Uterus (tissue), 4 donors: ENCODE results near the gene NR1I3. TPM values are rescaled to one million over a fixed set of nuclear protein-coding genes. Genes with fewer than 3 reads are reported as not detected.

Experiments
- DNase-seq, 2 donors: peaks; one replicate each; pipeline ENCODE4 v3.0.0-alpha.2; 2019 to 2020
- H3K27ac ChIP-seq, 2 donors: fragments of 200-600 bp; sonication (generic); 1 replicate in 1 of 2; 2 replicates in 1 of 2; pipeline ENCODE4 v1.5.1; 2016 to 2018
- H3K27me3 ChIP-seq, 2 donors: fragments of 200-600 bp; sonication (generic); one replicate each; pipeline ENCODE4 v1.5.1; 2018 to 2019; ENCODE audit warnings: control low read depth in 1 of 2
- H3K36me3 ChIP-seq, 2 donors: fragments of 200-600 bp; sonication (generic); one replicate each; pipeline ENCODE4 v1.5.1; 2019; ENCODE audit warnings: control low read depth in 1 of 2
- H3K4me1 ChIP-seq, 2 donors: fragments of 200-600 bp; sonication (generic); one replicate each; pipeline ENCODE4 v1.5.1; 2018 to 2019; ENCODE audit warnings: control low read depth in 1 of 2
- H3K4me3 ChIP-seq, 2 donors: fragments of 200-600 bp; sonication (generic); 1 replicate in 1 of 2; 2 replicates in 1 of 2; pipeline ENCODE4 v1.5.1; 2018 to 2019; ENCODE audit warnings: mild to moderate bottlenecking in 1 of 2
- H3K9me3 ChIP-seq, 2 donors: fragments of 200-600 bp; sonication (generic); one replicate each; pipeline ENCODE4 v1.5.1; 2019; ENCODE audit warnings: control low read depth in 1 of 2
- CTCF ChIP-seq, 4 experiments: fragments of 200-600 bp in 2 of 4; fragments of 450-650 bp in 2 of 4; sonication (generic) in 2 of 4; IDR thresholded peaks; one replicate each; pipeline ENCODE4 v1.5.1; 2016 to 2019; ENCODE audit warnings: antibody characterized with exemption in 4 of 4, mild to moderate bottlenecking in 2 of 4, moderate library complexity in 1 of 4
- POLR2A ChIP-seq, 2 donors: fragments of 450-650 bp; IDR thresholded peaks; one replicate each; pipeline ENCODE4 v1.6.1; 2016; ENCODE audit warnings: antibody characterized with exemption in 2 of 2, mild to moderate bottlenecking in 1 of 2, moderate library complexity in 1 of 2
- intact Hi-C: fragments of 100-400 bp; cut with DNase I; formaldehyde crosslinking; loops from one replicate; pipeline ENCODE4 v1.15.1; 2023; ENCODE audit warnings: low total_unique reads
- total RNA-seq, 4 donors: library from RNA; depleted of rRNA in 3 of 4; stranded (reverse); fragments of >200 nt in 3 of 4; gene quantifications; one replicate each; pipeline versions ENCODE4 v1.1.0 to v1.2.4, GENCODE V29; 2014 to 2023
- donor health status: DM: yes; HTN: yes; CAD: no.

NR1I3 gene
- total RNA-seq, 4 donors from 2014 or later: not detected

GRCh38 chr1:161198897-161199431 lies 39.0 kb downstream of the NR1I3 start, which contains the start of gene ADAMTS4:
ADAMTS4 (minus strand) TSS chr1:161199054; CDS start chr1:161198627, 427 bp downstream.
- no peaks in the 10 kb centered on the region for H3K27me3 ChIP-seq
- intact Hi-C loops: no loop called here
- no peaks in the 10 kb centered on the region for H3K36me3 ChIP-seq
- H3K4me3 ChIP-seq: peak within 1 kb of the TSS; percentile 18 to 40
- H3K4me1 ChIP-seq: peaks cover 23 to 31% of the 10 kb centered on the region in 2 donors
- no peaks in the 10 kb centered on the region for H3K9me3 ChIP-seq
- H3K27ac ChIP-seq: peak within 1 kb of the TSS; percentile 98 to 99
- TF ChIP-seq POLR2A (IDR thresholded peaks at IDR 0.05) (peak; percentile 57), CTCF (IDR thresholded peaks at IDR 0.05) (no peak)
- peak; percentile 83 to 92 for DNase-seq

GRCh38 chr1:161198194-161198896 lies 39.7 kb downstream of the NR1I3 start:
- H3K4me1 ChIP-seq: peaks cover 23 to 31% of the 10 kb centered on the region in 2 donors

GRCh38 chr1:161197560-161198193 lies 40.3 kb downstream of the NR1I3 start:
- H3K36me3 ChIP-seq: no peaks in the 10 kb centered on the region
- DNase-seq: no peak
- H3K27me3 ChIP-seq: no peaks in the 10 kb centered on the region
- peak overlapping the region; percentile 98 to 99 for H3K27ac ChIP-seq
- no peaks in the 10 kb centered on the region for H3K9me3 ChIP-seq
- intact Hi-C loops: no loop called here
- TF ChIP-seq POLR2A (IDR thresholded peaks at IDR 0.05) (no peak), CTCF (IDR thresholded peaks at IDR 0.05) (no peak)
- H3K4me1 ChIP-seq: peaks cover 17 to 31% of the 10 kb centered on the region in 2 donors
- H3K4me3 ChIP-seq: peak overlapping the region; percentile 18 to 40

More at GRCh38 chr1:161198194-161198896, 39.7 kb downstream of the NR1I3 start:
- H3K9me3 ChIP-seq: no peaks in the 10 kb centered on the region
- H3K27ac ChIP-seq: peak overlapping the region; percentile 98 to 99
- peak overlapping the region; percentile 18 to 40 for H3K4me3 ChIP-seq
- no peaks in the 10 kb centered on the region for H3K36me3 ChIP-seq
- DNase-seq: peak; percentile 50 to 57
- TF ChIP-seq CTCF (IDR thresholded peaks at IDR 0.05) (no peak), POLR2A (IDR thresholded peaks at IDR 0.05) (no peak)
- no peaks in the 10 kb centered on the region for H3K27me3 ChIP-seq
- intact Hi-C loops: no loop called here

GRCh38 chr1:161196521-161197451 lies 41.2 kb downstream of the NR1I3 start:
- no peaks in the 10 kb centered on the region for H3K36me3 ChIP-seq
- H3K9me3 ChIP-seq: no peaks in the 10 kb centered on the region
- peak overlapping the region; percentile 18 to 40 for H3K4me3 ChIP-seq
- H3K4me1 ChIP-seq: peaks cover 17 to 31% of the 10 kb centered on the region in 2 donors
- H3K27me3 ChIP-seq: no peaks in the 10 kb centered on the region
- intact Hi-C loops: no loop called here
- peak overlapping the region; percentile 98 to 99 for H3K27ac ChIP-seq
- TF ChIP-seq POLR2A (IDR thresholded peaks at IDR 0.05): peak; percentile 14 to 30
- TF ChIP-seq CTCF (IDR thresholded peaks at IDR 0.05): no peak
- DNase-seq: peak; percentile 68 to 73
